Type B pancreatic cell (in vitro differentiated cells): ENCODE data around the gene AMTN. TPM values are rescaled to one million over a fixed set of nuclear protein-coding genes. Genes with fewer than 3 reads are reported as not detected.

Source experiments
- DNase-seq: peaks from one replicate; pipeline ENCODE4 v3.0.0; 2021; ENCODE audit warnings: mixed read lengths; ENCODE audit not compliant: unreplicated experiment; ENCODE audit errors: extremely low spot score
- H3K27ac Mint-ChIP-seq: 2 replicates; pipeline ENCODE4 v1.8.0; 2021; ENCODE audit warnings: mild to moderate bottlenecking, mixed read lengths
- H3K27me3 Mint-ChIP-seq: 2 replicates; pipeline ENCODE4 v1.8.0; 2021; ENCODE audit warnings: mixed read lengths
- H3K36me3 Mint-ChIP-seq: 2 replicates; pipeline ENCODE4 v1.8.0; 2021; ENCODE audit warnings: mixed read lengths
- H3K4me1 Mint-ChIP-seq: one replicate; pipeline ENCODE4 v1.8.0; 2021; ENCODE audit warnings: mixed read lengths; ENCODE audit not compliant: unreplicated experiment
- H3K4me3 Mint-ChIP-seq: 2 replicates; pipeline ENCODE4 v1.8.0; 2021; ENCODE audit warnings: mild to moderate bottlenecking, mixed read lengths
- H3K9me3 Mint-ChIP-seq: 2 replicates; pipeline ENCODE4 v1.8.0; 2021; ENCODE audit warnings: mixed read lengths
- total RNA-seq: library from RNA; stranded (reverse); gene quantifications from 2 replicates; pipeline ENCODE4 v1.2.1, GENCODE V29; 2021; ENCODE audit warnings: low replicate concordance
- TF ChIP-seq, protein P1 (sequence below): fragments of 200-600 bp; sonication (generic); conservative IDR thresholded peaks from 2 replicates; pipeline ENCODE4 v1.5.0; 2021; ENCODE audit warnings: antibody characterized with exemption, mild to moderate bottlenecking

AMTN gene
- total RNA-seq, 1 donor from 2014 or later: not detected

DNA sequence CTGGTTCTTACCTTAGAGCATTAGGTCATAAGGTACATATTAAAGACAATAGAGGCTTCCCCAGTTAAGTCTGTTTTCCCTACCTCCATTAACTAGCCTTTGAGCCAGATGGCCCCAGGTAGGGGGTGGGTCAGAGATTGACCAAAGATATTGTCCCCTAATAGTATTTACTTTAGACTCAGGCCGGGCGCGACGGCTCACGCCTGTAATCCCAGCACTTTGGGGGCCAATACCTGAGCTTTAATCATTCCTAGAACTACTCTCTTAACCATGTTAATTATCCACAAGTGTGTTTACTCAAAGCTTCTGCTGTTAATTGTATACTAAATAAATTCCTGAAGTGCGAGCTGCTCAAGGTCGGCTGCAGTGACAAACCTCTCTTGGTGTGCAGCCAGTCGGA is 45.7 kb downstream of the AMTN start:
- no peak overlapping the region for H3K27ac Mint-ChIP-seq
- TF ChIP-seq, protein P1, sequence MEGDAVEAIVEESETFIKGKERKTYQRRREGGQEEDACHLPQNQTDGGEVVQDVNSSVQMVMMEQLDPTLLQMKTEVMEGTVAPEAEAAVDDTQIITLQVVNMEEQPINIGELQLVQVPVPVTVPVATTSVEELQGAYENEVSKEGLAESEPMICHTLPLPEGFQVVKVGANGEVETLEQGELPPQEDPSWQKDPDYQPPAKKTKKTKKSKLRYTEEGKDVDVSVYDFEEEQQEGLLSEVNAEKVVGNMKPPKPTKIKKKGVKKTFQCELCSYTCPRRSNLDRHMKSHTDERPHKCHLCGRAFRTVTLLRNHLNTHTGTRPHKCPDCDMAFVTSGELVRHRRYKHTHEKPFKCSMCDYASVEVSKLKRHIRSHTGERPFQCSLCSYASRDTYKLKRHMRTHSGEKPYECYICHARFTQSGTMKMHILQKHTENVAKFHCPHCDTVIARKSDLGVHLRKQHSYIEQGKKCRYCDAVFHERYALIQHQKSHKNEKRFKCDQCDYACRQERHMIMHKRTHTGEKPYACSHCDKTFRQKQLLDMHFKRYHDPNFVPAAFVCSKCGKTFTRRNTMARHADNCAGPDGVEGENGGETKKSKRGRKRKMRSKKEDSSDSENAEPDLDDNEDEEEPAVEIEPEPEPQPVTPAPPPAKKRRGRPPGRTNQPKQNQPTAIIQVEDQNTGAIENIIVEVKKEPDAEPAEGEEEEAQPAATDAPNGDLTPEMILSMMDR: no peak
- no peak for DNase-seq
- no peaks in the 10 kb centered on the region for H3K27me3 Mint-ChIP-seq
- H3K4me3 Mint-ChIP-seq: no peak overlapping the region
- no peaks in the 10 kb centered on the region for H3K36me3 Mint-ChIP-seq
- no peaks in the 10 kb centered on the region for H3K9me3 Mint-ChIP-seq
- peaks cover 3% of the 10 kb centered on the region for H3K4me1 Mint-ChIP-seq

DNA sequence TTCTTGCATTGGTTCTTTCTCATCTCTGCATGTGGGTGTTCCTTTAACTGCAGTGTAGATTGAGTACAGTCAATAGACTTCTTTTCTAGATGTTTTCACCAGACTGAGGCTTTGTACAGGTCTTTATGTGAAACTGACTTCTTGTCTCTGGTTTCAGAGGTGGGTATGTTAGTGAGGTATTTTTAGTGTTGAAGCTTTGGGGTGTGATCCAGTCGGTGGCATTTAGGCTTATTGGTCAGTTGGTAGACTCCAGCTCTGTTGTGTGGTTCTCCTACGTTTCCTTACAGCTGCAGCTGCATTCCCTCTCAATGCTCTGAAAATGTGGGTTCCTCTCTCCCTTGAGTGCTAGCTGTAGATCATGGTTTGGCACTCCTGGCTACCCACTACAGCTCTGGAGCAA is 52.4 kb downstream of the AMTN start:
- H3K4me1 Mint-ChIP-seq: no peaks in the 10 kb centered on the region
- no peak overlapping the region for H3K4me3 Mint-ChIP-seq
- no peak overlapping the region for H3K27ac Mint-ChIP-seq
- H3K36me3 Mint-ChIP-seq: no peaks in the 10 kb centered on the region
- peaks cover 7% of the 10 kb centered on the region for H3K9me3 Mint-ChIP-seq
- no peaks in the 10 kb centered on the region for H3K27me3 Mint-ChIP-seq
- TF ChIP-seq, protein P1: no peak
- no peak for DNase-seq

DNA sequence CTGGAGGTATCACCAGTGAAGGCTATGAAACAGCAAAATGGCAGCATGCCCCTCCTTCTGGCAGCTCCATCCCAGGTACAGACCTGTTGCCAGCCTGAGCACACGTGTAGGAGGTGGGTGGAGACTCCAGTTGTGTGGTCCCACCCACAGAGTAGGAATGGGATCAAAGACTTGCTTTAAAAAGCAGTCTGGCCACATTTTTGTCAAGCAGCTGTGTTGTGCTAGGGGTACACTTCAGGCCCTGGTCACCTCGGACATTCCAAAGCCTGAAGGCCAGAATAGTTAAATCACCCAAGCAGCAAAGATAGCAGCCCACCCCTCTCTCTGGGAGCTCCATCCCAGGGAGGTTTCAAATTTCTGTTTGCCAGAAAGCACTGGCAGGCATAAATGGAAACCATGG is 53.4 kb downstream of the AMTN start:
- Mint-ChIP-seq H3K36me3 (no peaks in the 10 kb centered on the region), H3K9me3 (peaks cover 7% of the 10 kb centered on the region), H3K27ac (no peak overlapping the region), H3K27me3 (no peaks in the 10 kb centered on the region), H3K4me3 (no peak overlapping the region), H3K4me1 (no peaks in the 10 kb centered on the region)
- no peak for DNase-seq
- TF ChIP-seq, protein P1: no peak

DNA sequence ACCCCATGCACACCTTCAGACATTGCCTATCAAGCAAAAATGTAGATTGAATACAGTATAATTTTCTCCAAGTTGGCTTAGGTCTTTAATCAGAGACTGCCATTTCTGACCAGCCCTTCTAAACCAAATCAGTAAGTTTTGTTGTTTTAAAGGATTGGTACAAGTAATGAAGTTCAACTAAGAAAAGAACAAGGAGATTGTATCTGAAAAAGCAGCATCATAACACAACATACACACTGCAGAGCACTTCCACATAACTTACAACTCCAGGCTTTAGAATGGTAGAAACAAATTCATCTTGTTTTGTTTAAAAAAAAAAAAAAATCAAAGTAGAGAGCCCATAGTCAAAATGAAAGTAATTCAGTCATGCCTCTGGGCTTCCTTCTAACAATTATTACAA is 57.6 kb downstream of the AMTN start:
- peaks cover 5% of the 10 kb centered on the region for H3K9me3 Mint-ChIP-seq
- H3K27me3 Mint-ChIP-seq: no peaks in the 10 kb centered on the region
- no peak for DNase-seq
- H3K4me1 Mint-ChIP-seq: peaks cover 8% of the 10 kb centered on the region
- no peak overlapping the region for H3K4me3 Mint-ChIP-seq
- TF ChIP-seq, protein P1: no peak
- no peak overlapping the region for H3K27ac Mint-ChIP-seq
- no peaks in the 10 kb centered on the region for H3K36me3 Mint-ChIP-seq

DNA sequence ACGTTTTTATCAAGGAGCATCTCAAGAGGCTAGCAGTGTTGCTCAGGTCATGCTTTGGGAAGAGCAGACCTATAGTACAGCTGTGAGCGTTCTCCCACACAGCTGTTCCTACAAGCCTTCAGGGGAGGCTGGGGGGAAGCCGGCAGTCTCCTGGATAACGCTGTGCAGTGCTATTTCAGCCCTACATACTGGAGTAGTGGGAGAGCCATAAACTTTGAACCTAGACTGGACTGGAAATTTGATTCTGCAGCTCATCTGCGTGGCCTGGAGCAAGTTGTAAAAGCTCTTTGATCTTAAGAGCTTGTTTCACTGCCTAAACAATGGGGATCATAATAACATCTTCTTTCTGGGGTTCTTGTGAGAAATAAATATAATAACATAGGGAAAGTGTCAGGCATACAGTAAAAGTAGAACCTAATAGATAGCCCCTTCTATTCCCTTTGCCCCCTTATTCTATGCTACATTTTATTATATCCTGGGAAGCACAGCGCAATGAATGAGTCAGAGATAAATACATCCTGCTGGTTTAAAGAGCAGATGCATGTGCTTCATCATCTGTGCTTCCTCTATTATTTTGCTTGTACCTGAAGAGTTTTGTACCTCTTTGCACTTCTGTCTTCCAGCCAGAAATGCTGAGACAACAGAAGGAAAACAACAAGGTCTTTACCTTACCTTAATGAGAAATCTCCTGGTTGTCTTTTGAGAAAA is 59.0 kb downstream of the AMTN start:
- no peaks in the 10 kb centered on the region for H3K27me3 Mint-ChIP-seq
- peaks cover 8% of the 10 kb centered on the region for H3K4me1 Mint-ChIP-seq
- H3K27ac Mint-ChIP-seq: no peak overlapping the region
- DNase-seq: no peak
- H3K36me3 Mint-ChIP-seq: no peaks in the 10 kb centered on the region
- peaks cover 4% of the 10 kb centered on the region for H3K9me3 Mint-ChIP-seq
- H3K4me3 Mint-ChIP-seq: no peak overlapping the region
- TF ChIP-seq, protein P1: no peak

DNA sequence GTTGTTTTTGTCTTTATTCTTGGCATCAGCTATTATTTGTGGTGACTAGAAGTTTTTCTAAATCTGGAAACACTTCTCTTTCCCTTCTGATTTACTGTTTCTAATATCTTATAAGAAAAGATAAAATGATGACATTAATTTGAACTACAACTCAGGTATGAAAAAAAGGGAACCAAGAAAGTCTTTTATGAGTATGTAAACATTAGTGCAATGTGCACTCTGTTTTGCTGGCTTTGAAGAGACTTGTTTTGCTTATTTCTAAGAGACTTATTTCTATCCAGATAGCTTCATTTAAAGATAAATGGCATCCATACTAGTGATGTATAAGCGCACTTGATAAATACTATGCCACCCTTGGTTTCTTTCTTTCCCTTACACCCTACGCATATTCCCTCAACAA is 63.6 kb downstream of the AMTN start:
- no peak overlapping the region for H3K27ac Mint-ChIP-seq
- TF ChIP-seq, protein P1: no peak

More for the DNA sequence above, 63.6 kb downstream of the AMTN start:
- peaks cover 8% of the 10 kb centered on the region for H3K4me1 Mint-ChIP-seq
- H3K9me3 Mint-ChIP-seq: peaks cover 4% of the 10 kb centered on the region
- DNase-seq: no peak
- H3K27me3 Mint-ChIP-seq: no peaks in the 10 kb centered on the region
- H3K4me3 Mint-ChIP-seq: no peak overlapping the region
- no peaks in the 10 kb centered on the region for H3K36me3 Mint-ChIP-seq
